HAP-1 (cell line): ENCODE results near the gene WNT16.

Experiments
- DNase-seq, 2 experiments: peaks; one replicate each; pipeline ENCODE4 v3.0.0-alpha.2; 2016 to 2020; ENCODE audit warnings: low spot score in 2 of 2
- H3K27me3 ChIP-seq: fragments of 250-450 bp; sonication (Bioruptor Pico); 2 replicates; pipeline ENCODE4 v1.5.1; 2020; ENCODE audit warnings: low read depth, mild to moderate bottlenecking, moderate library complexity
- H3K36me3 ChIP-seq: fragments of 250-450 bp; sonication (Bioruptor Pico); replicated peaks from 2 replicates; pipeline ENCODE4 v1.5.1; 2020; ENCODE audit warnings: mild to moderate bottlenecking
- H3K4me1 ChIP-seq: fragments of 250-450 bp; sonication (Bioruptor Pico); 2 replicates; pipeline ENCODE4 v1.5.1; 2020; ENCODE audit warnings: mild to moderate bottlenecking
- H3K4me3 ChIP-seq: fragments of 250-450 bp; sonication (Bioruptor Pico); 2 replicates; pipeline ENCODE4 v1.5.1; 2020; ENCODE audit warnings: mild to moderate bottlenecking, moderate library complexity
- H3K9me3 ChIP-seq: fragments of 250-450 bp; sonication (Bioruptor Pico); 2 replicates; pipeline ENCODE4 v1.5.1; 2020; ENCODE audit warnings: mild to moderate bottlenecking, moderate library complexity
- in situ Hi-C: fragments of 300-500 bp; cut with MboI; formaldehyde crosslinking; loops from 3 replicates; pipeline ENCODE4 v1.14.3; 2020; ENCODE audit warnings: low sequenced_read_pairs, inconsistent platforms, mixed read lengths

WNT16 gene

GRCh38 chr7:121323515-121324302, 5.1 kb upstream of the WNT16 start:
- Histone ChIP-seq H3K27me3 (peaks cover 2% of the 10 kb centered on the region), H3K9me3 (no peaks in the 10 kb centered on the region), H3K36me3 (no peaks in the 10 kb centered on the region), H3K4me3 (no peak overlapping the region), H3K4me1 (no peaks in the 10 kb centered on the region)
- in situ Hi-C loops: no loop called here
- no peak for DNase-seq

GRCh38 chr7:121327671-121328070, 1.1 kb upstream of the WNT16 start:
- in situ Hi-C loops: no loop called here
- H3K36me3 ChIP-seq: no peaks in the 10 kb centered on the region

GRCh38 chr7:121329191-121330052, 622 bp downstream of the WNT16 start:
- Histone ChIP-seq H3K27me3 (peaks cover 54% of the 10 kb centered on the region), H3K9me3 (no peaks in the 10 kb centered on the region), H3K4me3 (peak overlapping the region; percentile 19), H3K36me3 (no peaks in the 10 kb centered on the region), H3K4me1 (no peaks in the 10 kb centered on the region)
- peak in 1 of 2 experiments; percentile 36 for DNase-seq
- in situ Hi-C loops: no loop called here

More at GRCh38 chr7:121327671-121328070, 1.1 kb upstream of the WNT16 start:
- peaks cover 41% of the 10 kb centered on the region for H3K27me3 ChIP-seq
- DNase-seq: no peak
- no peak overlapping the region for H3K4me3 ChIP-seq
- H3K4me1 ChIP-seq: no peaks in the 10 kb centered on the region
- no peaks in the 10 kb centered on the region for H3K9me3 ChIP-seq

- Histone ChIP-seq H3K36me3 (no peaks in the 10 kb centered on the region), H3K4me1 (no peaks in the 10 kb centered on the region), H3K9me3 (no peaks in the 10 kb centered on the region), H3K4me3 (peak overlapping the region; percentile 19), H3K27me3 (peaks cover 63% of the 10 kb centered on the region)
- peak in 1 of 2 experiments; percentile 24 for DNase-seq
- in situ Hi-C loops: no loop called here
Observed at GRCh38 chr7:121330053-121330833, 1.4 kb downstream of the WNT16 start.

GRCh38 chr7:121331048-121331447, 2.2 kb downstream of the WNT16 start:
- H3K36me3 ChIP-seq: no peaks in the 10 kb centered on the region
- DNase-seq: no peak
- no peaks in the 10 kb centered on the region for H3K4me1 ChIP-seq
- in situ Hi-C loops: no loop called here
- no peak overlapping the region for H3K4me3 ChIP-seq
- no peaks in the 10 kb centered on the region for H3K9me3 ChIP-seq
- H3K27me3 ChIP-seq: peaks cover 67% of the 10 kb centered on the region

- Histone ChIP-seq H3K4me1 (no peaks in the 10 kb centered on the region; the same call in 1 of the 2 replicates), H3K27me3 (peaks cover 71% of the 10 kb centered on the region), H3K36me3 (no peaks in the 10 kb centered on the region), H3K4me3 (no peak overlapping the region), H3K9me3 (no peaks in the 10 kb centered on the region)
- DNase-seq: no peak
- in situ Hi-C loops: no loop called here
Observed at GRCh38 chr7:121331574-121331973, 2.8 kb downstream of the WNT16 start.

GRCh38 chr7:121334376-121334775, 5.6 kb downstream of the WNT16 start:
- Histone ChIP-seq H3K36me3 (no peaks in the 10 kb centered on the region), H3K9me3 (no peaks in the 10 kb centered on the region), H3K27me3 (peaks cover 72% of the 10 kb centered on the region), H3K4me1 (no peaks in the 10 kb centered on the region; the same call in 1 of the 2 replicates), H3K4me3 (no peak overlapping the region)
- no peak for DNase-seq
- in situ Hi-C loops: no loop called here

- H3K4me3 ChIP-seq: no peak overlapping the region
- H3K9me3 ChIP-seq: no peaks in the 10 kb centered on the region
- in situ Hi-C loops: no loop called here
- H3K4me1 ChIP-seq: no peaks in the 10 kb centered on the region; the same call in 1 of the 2 replicates
- H3K27me3 ChIP-seq: peaks cover 65% of the 10 kb centered on the region
- H3K36me3 ChIP-seq: no peaks in the 10 kb centered on the region
- DNase-seq: no peak
Observed at GRCh38 chr7:121334875-121335648, 6.3 kb downstream of the WNT16 start.

- in situ Hi-C loops: no loop called here
- H3K9me3 ChIP-seq: no peaks in the 10 kb centered on the region
- no peak overlapping the region for H3K4me3 ChIP-seq
- H3K27me3 ChIP-seq: peaks cover 50% of the 10 kb centered on the region
- no peaks in the 10 kb centered on the region for H3K36me3 ChIP-seq
- H3K4me1 ChIP-seq: no peaks in the 10 kb centered on the region; the same call in 1 of the 2 replicates
- peak in 1 of 2 experiments; percentile 16 for DNase-seq
Observed at GRCh38 chr7:121336579-121336978, 7.8 kb downstream of the WNT16 start.

- in situ Hi-C loops: no loop called here
- no peaks in the 10 kb centered on the region for H3K36me3 ChIP-seq
- H3K4me1 ChIP-seq: no peaks in the 10 kb centered on the region; the same call in 1 of the 2 replicates
- no peak overlapping the region for H3K4me3 ChIP-seq
- H3K27me3 ChIP-seq: peaks cover 41% of the 10 kb centered on the region
- H3K9me3 ChIP-seq: no peaks in the 10 kb centered on the region
- DNase-seq: no peak
Observed at GRCh38 chr7:121337398-121337797, 8.6 kb downstream of the WNT16 start.

GRCh38 chr7:121339082-121339481, 10.3 kb downstream of the WNT16 start:
- DNase-seq: no peak
- H3K9me3 ChIP-seq: no peaks in the 10 kb centered on the region
- no peaks in the 10 kb centered on the region for H3K36me3 ChIP-seq
- no peaks in the 10 kb centered on the region; the same call in 1 of the 2 replicates for H3K4me1 ChIP-seq
- in situ Hi-C loops: no loop called here
- H3K4me3 ChIP-seq: no peak overlapping the region
- H3K27me3 ChIP-seq: peaks cover 27% of the 10 kb centered on the region

GRCh38 chr7:121341933-121342332, 13.1 kb downstream of the WNT16 start:
- Histone ChIP-seq H3K9me3 (no peaks in the 10 kb centered on the region), H3K4me1 (no peaks in the 10 kb centered on the region), H3K36me3 (no peaks in the 10 kb centered on the region), H3K27me3 (peaks cover 5% of the 10 kb centered on the region), H3K4me3 (no peak overlapping the region)
- in situ Hi-C loops: no loop called here
- DNase-seq: no peak

GRCh38 chr7:121342631-121343030, 13.8 kb downstream of the WNT16 start:
- no peaks in the 10 kb centered on the region for H3K4me1 ChIP-seq
- no peak for DNase-seq
- H3K9me3 ChIP-seq: no peaks in the 10 kb centered on the region
- H3K27me3 ChIP-seq: no peaks in the 10 kb centered on the region; the same call in 1 of the 2 replicates
- in situ Hi-C loops: no loop called here
- H3K4me3 ChIP-seq: no peak overlapping the region
- H3K36me3 ChIP-seq: no peaks in the 10 kb centered on the region
